22Rv1 (cell line): ENCODE data around the gene DCLK1.

Experiments used
- H3K27ac ChIP-seq: fragments of 450-650 bp; 2 replicates; pipeline ENCODE4 v1.5.1; 2017
- CTCF ChIP-seq: fragments of 450-650 bp; IDR thresholded peaks from 2 replicates; pipeline ENCODE4 v1.5.1; 2017; ENCODE audit warnings: mild to moderate bottlenecking
- ZFX ChIP-seq: fragments of 450-650 bp; IDR thresholded peaks from 2 replicates; pipeline ENCODE4 v1.6.1; 2017; ENCODE audit warnings: antibody characterized with exemption, borderline replicate concordance

Gene DCLK1

GRCh38 chr13:35909091-35909490, 222.1 kb downstream of the DCLK1 start:
- TF ChIP-seq ZFX (no peak), CTCF (no peak)
- no peak overlapping the region for H3K27ac ChIP-seq

GRCh38 chr13:35908226-35908625, 223.0 kb downstream of the DCLK1 start:
- no peak overlapping the region for H3K27ac ChIP-seq
- TF ChIP-seq ZFX (no peak), CTCF (no peak)

- TF ChIP-seq CTCF (no peak), ZFX (no peak)
Observed at GRCh38 chr13:35906636-35907035, 224.5 kb downstream of the DCLK1 start.

GRCh38 chr13:35903075-35903474, 228.1 kb downstream of the DCLK1 start:
- H3K27ac ChIP-seq, result no peak overlapping the region
- TF ChIP-seq ZFX (no peak), CTCF (no peak)

More at GRCh38 chr13:35906636-35907035, 224.5 kb downstream of the DCLK1 start:
- no peak overlapping the region for H3K27ac ChIP-seq

- TF ChIP-seq ZFX (no peak), CTCF (no peak)
- no peak overlapping the region for H3K27ac ChIP-seq
Observed at GRCh38 chr13:35898041-35898440, 233.1 kb downstream of the DCLK1 start.

- TF ChIP-seq CTCF (no peak), ZFX (no peak)
- no peak overlapping the region for H3K27ac ChIP-seq
Observed at GRCh38 chr13:35894636-35895035, 236.5 kb downstream of the DCLK1 start.

- no peak for TF ChIP-seq CTCF
- no peak for TF ChIP-seq ZFX
- H3K27ac ChIP-seq, result no peak overlapping the region
Observed at GRCh38 chr13:35892837-35893814, 238.1 kb downstream of the DCLK1 start.
